Stimulated activated CD8-positive, alpha-beta memory T cell treated with anti-CD3 and anti-CD28 coated beads, Interleukin-15, amount 100 ng/mL, for 48 hours (primary cell): ENCODE results near the gene KLHL13.

ENCODE experiments used
- DNase-seq, 2 donors: peaks; one replicate each; pipeline ENCODE4 v3.0.0-alpha.2; 2020; ENCODE audit warnings: low read depth in 2 of 2

Gene KLHL13

DNA sequence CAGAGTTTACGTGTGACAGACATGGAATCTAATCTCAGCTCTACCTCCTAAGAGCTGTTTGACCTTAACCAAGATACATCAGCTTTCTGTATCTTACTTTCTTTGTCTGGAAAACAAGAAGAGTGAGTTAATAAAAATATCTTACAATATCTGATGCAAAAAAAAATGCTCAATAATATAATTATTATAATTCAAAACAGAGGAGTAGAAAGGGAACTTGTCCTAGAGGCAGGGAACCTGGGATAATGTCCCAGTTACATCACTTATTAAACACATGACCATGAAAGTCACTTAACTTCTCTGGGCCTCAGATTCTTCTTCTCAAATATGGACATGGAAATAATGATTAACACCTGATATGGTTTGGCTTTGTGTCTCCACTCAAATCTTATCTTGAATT is 256.1 kb downstream of the KLHL13 start:
- DNase-seq: no peak

DNA sequence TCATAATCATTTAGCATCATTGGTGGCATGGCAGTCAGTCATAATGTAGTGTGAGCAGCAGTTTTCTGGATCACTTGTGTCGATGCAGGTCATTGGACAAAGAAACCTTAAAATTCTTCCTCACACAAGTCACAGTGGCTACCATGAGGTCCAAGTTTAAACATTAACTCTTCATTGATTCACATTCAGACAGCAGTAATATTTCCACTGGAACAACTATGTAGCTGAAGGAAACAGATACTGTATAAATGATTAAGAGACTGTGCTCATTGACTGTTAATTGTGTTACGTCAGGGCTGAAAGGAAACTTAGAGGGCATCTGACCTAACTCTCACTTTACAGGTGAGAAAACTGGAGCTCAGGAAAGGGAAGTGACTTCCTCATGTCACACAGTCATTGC is 261.8 kb downstream of the KLHL13 start:
- DNase-seq: no peak

DNA sequence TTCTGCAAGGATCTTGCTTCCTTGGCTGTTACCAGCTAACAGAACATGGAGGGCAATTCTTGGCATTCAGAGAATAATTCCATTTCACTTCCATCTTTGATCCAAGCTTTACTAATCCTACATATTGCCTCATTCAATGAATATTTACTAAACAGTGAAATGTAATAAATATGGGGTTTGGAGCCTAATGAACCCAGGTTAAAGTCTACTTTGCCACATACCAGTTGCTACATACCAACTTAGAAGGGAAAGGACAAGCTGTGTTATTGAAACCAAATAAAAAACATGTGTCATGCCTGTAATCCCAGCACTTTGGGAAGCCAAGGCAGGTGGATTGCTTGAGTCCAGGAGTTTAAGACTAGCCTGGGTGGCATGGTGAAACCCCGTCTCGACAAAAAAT is 265.6 kb downstream of the KLHL13 start:
- DNase-seq: no peak
